ENCODE measurements around the gene P2RY14.
"Not testable (repeated sequence)": the region's sequence is repeated elsewhere in the genome, so short reads cannot be mapped to it uniquely, and the experiment has no call there.

P2RY14 gene

DNA sequence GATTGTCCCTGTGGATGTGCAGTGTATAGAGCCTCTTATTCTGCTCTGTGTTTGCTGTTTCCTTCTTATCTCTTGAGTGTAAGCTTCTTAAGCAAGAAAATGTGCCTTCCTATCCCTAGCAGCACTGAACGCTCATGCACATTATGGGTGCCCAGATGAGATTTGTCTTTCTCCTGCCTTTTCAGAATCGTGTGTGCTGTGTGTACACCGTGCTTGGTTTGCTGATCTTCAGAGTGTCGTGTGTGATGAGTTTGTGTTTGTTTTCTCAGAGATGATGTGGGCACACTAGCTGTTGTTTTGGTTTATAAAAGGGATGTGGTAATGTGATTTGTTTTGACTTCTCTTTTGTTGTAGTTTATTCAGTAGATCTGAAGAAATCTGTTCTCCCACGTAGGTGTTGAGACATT lies 95.1 kb downstream of the P2RY14 start:
- TF ChIP-seq, protein P1, sequence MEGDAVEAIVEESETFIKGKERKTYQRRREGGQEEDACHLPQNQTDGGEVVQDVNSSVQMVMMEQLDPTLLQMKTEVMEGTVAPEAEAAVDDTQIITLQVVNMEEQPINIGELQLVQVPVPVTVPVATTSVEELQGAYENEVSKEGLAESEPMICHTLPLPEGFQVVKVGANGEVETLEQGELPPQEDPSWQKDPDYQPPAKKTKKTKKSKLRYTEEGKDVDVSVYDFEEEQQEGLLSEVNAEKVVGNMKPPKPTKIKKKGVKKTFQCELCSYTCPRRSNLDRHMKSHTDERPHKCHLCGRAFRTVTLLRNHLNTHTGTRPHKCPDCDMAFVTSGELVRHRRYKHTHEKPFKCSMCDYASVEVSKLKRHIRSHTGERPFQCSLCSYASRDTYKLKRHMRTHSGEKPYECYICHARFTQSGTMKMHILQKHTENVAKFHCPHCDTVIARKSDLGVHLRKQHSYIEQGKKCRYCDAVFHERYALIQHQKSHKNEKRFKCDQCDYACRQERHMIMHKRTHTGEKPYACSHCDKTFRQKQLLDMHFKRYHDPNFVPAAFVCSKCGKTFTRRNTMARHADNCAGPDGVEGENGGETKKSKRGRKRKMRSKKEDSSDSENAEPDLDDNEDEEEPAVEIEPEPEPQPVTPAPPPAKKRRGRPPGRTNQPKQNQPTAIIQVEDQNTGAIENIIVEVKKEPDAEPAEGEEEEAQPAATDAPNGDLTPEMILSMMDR (IDR thresholded peaks at IDR 0.05; ENCODE audit: low read depth, low read length), result no peak
- no peak for DNase-seq (ENCODE audit: extremely low read depth, low read depth)

DNA sequence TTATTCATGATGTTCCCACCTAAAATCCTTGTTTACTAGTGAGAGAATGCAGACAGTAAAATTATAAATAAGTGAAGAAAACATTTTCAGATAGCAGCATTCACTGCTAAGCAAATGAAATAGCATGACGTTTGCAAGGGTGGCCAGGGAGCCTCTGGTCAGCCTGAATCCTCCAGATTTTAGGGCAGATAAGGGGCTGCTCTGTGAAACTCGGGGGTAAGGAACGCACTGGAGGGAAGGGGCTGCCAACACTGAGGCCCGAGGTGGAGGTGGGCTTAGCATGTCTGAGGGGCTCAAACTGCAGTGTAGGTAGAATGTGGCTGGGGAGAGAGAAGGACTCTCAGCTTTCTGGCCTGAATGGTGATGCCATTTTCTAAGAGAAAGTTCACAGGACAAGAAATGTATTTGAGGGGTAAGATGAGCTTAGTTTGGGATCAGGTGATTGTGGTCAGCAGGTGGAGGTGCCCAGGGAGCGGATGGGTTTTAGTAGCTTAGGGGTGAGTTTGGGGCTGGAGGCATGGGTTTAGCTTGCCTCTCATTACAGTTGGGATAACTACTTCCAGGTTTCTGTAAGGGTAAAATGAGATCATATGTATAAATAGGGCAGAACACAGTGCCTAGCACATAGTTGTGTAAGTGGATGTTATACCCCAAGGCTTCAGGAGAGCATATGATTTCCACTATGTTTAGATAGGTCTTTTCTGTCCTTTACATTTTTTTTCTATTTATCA lies 95.8 kb downstream of the P2RY14 start:
- TF ChIP-seq, protein P1 (IDR thresholded peaks at IDR 0.05; ENCODE audit: low read depth, low read length), result no peak
- DNase-seq (ENCODE audit: extremely low read depth, low read depth), result no peak

DNA sequence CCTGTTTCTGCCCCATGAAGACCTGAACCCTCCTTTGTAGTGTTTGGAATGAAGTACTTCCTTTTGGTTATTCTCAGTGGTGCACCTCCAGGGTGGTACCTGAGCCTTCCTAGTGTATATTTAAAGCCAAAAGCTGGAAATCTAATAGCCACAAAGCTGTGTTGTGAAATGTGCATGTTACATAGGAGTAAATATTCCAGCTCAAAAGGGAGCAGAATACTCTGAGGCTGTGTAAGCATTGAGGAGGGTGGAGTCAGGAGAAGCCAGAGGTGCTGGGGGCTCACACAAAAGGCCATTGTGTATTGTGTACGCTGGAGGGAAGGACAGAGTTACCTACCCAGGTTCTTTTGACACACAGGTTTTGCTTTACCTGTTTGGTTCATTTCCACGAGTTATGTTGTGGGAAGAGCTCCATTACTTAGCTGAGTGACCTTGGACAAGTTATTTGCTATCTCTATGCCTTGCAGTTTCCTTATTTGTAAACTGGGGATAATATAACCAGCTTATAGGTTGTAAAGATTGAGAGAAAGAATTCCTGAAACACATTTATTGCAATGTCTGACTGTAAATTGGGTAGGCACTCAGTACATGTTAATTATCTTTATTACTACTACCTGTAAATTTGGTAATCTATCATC lies 100.0 kb downstream of the P2RY14 start:
- no peak for DNase-seq (ENCODE audit: extremely low read depth, low read depth)
- TF ChIP-seq, protein P1 (IDR thresholded peaks at IDR 0.05; ENCODE audit: low read depth, low read length), result no peak

DNA sequence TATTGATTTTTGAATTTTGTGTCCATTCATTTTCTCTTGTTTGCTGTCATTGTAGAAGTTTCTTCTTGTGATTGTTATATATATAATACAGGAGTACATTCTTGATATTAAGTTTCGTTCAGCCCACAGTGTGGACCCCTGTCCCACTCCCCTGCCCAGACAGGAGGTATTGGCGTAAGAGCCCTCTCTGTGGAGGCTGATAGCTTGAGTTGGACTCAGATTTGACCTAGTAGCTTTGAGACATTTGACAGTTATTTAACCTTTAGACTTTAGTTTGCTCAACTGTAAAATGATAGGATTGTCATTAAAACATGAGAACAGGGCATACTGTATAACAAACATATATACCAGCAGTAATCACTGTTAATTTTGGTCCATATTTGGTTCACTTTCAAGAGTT lies 102.4 kb downstream of the P2RY14 start:
- DNase-seq (ENCODE audit: extremely low read depth, low read depth), result no peak
- TF ChIP-seq, protein P1 (IDR thresholded peaks at IDR 0.05; ENCODE audit: low read depth, low read length), result no peak

DNA sequence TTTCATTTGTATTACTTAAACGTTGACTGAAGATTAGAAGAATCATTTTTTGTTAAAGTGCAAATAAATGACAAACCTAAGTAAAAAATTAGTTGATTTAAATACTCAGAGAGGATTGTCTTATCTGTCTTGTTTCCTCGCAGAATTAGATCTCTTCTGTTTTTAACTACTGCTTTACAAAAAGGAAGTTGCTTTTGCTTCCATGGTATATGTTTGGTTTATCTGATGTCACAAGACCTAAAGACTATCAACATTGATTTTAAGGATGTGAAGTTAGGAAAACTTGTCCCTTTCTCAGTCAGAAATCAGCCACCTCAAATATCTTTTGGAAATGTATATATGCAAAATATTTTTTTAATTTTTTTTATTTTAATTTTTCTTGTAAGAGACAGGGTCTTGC lies 104.0 kb downstream of the P2RY14 start:
- TF ChIP-seq, protein P1 (IDR thresholded peaks at IDR 0.05; ENCODE audit: low read depth, low read length), result no peak

DNA sequence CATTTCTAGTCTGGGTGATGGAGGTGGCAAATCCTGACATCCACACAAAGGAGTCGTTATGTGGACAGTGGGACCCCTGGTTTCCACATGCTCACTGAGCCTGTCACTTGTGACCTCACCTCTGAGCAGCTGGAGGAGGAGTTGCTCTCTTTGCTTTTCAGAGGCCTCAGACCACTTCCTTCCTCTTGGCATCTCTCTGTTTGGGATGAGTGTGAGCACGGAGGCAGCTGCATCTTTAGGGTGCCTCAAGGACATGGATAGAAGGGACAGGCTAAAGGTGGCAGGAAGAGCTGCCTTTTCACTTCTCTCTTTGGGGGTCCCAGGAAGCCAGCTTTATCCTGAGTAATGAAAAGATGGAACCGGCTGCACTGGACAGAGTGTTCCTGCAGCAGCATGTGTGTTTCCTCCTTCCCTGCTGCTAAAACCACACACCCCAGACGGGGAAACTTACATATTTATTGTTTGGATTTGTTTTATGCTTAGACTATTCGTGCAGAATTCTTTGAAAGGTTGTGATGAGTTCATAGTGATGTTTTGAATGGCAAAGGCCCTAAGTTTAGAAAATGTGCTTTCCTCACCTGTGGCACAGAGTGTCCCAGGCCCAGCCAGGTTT lies 107.1 kb downstream of the P2RY14 start:
- TF ChIP-seq, protein P1 (IDR thresholded peaks at IDR 0.05; ENCODE audit: low read depth, low read length), result no peak
- DNase-seq (ENCODE audit: extremely low read depth, low read depth), result no peak

More for the DNA sequence above, 104.0 kb downstream of the P2RY14 start:
- DNase-seq (ENCODE audit: extremely low read depth, low read depth), result no peak

DNA sequence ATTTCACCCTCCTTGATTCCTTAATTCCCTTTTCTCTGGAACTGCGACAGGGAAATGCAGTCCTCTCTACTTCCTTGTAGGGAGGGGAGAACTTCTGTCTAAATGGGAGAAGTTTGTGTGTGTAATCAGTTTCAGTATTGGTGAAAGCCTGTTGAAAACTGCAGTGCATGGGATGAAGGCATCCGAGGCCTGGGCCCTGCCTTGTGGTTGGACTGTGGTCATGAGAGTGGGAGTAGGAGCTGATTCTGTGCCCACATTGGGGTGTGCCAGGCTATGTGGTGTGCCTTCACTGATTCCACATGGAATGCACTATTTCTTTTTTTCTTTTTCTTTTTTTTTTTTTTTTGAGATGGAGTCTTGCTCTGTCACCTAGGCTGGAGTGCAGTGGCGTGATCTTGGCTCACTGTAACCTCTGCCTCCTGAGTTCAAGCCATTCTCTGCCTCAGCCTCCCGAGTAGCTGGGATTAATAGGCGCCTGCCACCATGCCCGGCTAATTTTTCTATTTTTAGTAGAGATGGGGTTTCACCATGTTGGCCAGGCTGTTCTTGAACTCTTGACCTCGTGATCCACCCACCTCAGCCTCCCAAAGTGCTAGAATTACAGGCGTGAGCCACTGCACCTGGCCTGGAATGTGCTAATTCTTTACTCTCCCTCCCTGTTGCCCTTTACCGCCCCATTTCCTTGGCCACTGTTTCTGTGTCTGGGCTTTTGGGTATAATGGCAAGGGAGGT lies 108.2 kb downstream of the P2RY14 start:
- not testable (repeated sequence) for DNase-seq (ENCODE audit: extremely low read depth, low read depth)

All from AG09319 (cell line).